ENCODE measurements around the gene AURKB.
A peak's percentile ranks its signal among the peaks of the same experiment; 100 is the strongest.
"Not testable (repeated sequence)": the region's sequence is repeated elsewhere in the genome, so short reads cannot be mapped to it uniquely, and the experiment has no call there.

Gene AURKB

DNA sequence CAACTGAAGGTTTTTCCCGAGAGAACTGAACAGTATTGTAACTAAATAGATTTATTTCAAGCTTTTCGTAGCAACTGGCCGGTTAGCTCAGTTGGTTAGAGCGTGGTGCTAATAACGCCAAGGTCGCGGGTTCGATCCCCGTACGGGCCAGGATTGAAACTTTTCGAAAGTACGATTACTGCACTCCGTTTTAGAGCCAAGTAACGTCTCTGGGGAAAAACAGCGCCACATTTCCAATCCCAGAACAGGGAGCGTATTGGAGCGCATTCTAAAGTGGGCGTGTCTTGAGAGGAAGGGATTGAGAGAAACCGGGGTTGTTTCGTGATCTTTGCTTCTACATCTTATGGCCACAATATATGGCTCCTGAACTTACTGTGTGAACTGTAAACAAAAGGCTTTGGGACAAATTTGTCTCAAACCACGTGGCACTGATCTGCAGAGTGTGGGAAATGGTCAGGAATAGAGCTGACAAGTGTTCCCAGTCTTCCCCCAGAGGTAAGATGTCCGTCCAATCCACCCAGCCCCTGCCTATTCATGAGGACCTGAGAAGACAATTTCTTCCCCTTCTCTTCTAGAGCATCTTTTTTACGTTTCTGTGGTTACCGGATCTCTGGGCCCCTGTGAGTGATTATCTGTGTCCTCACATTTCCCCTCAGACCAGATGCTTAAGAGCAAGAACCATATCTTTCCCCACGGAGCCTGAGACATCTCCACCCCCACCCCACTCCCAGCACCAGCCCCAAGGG lies 22.7 kb downstream of the AURKB start:
- DNase-seq: peak; percentile 98

DNA sequence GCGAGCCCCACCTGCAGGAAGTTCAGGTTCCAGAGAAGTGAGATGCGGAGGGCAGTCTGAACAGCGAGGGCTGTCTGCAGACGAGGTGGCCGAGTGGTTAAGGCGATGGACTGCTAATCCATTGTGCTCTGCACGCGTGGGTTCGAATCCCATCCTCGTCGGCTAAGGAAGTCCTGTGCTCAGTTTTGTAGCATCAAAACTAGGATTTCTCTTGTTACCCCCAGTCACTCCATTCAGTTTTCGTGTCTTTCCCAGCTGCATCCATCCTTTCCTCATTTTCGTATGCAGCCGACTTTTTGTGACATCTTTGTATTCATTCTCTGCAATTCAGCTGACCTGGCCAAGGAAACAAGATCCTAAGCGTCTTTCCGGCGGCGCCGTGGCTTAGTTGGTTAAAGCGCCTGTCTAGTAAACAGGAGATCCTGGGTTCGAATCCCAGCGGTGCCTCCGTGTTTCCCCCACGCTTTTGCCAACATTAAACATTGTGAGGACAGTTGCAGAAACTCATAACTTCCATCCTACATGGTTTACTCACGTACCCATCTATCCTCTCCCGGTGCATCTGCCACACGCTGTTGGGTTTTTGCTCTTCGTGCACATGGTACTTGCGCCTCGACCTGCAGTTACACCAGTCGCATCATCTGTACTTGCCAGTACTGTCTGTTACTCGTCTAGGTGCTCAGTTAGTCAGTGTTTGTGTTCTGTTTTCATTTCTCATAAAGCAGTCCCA lies 23.4 kb downstream of the AURKB start:
- DNase-seq: peak; percentile 92

DNA sequence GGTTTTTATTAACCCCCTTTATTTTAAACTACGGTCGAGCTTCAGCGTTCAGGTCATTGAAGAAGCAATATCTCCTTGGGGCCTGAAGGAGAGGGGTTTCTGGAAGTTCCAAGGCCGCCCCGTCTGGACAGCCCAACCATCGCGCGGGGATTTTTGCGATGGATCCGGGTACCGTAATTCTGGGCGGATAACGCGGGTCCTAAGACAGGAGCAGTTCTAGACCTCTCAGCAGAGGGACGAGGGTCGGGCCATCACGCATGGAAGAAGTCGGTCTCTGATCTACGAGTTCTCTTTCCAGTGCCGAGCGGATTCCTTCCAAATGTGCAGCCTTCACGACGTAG lies 24.0 kb downstream of the AURKB start:
- DNase-seq: no peak

DNA sequence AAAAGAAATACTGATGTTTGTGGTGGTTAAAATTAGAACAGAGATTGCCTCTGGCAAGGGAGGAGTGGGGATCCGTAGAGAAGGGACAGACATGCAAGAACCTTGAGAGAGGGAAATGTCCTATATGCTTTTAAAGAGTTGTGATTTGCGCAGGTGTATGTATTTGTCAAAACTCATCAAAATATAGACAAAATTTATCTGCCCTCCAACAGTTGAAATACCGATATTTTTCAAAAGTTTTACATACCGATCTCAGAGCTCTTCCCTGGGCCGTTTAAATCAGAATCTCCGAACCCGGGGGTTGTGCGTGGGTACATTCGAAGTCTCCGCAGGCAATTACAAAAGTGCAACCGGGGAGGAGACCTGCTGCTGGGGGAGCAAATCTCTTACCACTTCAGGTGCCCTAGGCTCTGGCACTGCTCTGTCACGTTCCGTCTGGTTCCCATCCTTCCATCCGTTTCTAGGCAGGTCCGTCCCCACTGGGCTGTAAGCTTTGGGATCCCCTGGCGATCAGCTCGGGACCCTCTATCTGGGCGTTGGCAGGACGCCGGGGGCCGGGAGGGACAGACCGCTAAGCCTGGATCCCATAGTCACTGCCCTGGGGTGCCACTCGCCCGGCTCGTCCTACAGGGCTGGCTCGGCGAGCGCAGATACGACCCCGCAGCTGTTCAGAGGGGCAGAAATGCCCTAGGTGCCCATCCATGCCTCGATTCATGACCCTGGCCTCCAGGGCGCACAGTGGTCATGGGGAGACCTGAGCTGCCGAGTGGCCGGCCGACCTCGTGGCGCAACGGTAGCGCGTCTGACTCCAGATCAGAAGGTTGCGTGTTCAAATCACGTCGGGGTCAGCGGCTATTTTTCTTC lies 24.6 kb downstream of the AURKB start:
- DNase-seq: peak; percentile 65

DNA sequence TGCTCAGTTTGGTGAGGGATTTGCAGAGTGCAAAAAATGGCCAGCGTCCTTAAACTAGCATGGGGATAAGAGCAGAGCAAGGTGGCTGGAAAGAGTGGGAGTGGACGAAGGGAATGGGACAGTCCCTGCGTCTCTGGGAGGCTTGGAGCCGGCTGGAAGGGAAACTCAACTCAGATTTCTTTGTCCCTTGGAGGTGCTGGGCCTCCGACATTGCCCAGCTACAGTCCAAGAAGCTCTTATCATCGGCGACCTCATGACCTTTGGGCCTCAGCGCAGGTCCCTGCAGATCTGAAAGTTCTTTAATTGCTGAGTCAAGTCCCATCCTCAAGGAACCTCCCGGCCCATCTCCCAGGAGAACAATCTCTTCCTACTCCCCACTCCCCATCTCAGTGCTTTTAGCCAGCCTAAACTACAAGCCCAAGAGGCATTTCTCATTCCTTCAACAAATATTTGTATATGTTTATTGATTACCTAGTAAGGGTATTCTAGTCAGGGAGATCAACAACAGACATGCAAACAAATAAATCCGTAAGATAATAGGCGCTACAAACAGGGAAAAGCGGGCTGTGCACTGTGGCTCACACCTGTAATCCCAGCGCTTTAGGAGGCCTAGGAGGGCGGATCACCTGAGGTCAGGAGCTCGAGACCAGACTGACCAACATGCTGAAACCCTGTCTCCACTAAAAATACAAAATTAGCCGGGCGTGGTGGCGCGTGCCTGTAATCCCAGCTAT lies 33.2 kb downstream of the AURKB start:
- no peak for DNase-seq

DNA sequence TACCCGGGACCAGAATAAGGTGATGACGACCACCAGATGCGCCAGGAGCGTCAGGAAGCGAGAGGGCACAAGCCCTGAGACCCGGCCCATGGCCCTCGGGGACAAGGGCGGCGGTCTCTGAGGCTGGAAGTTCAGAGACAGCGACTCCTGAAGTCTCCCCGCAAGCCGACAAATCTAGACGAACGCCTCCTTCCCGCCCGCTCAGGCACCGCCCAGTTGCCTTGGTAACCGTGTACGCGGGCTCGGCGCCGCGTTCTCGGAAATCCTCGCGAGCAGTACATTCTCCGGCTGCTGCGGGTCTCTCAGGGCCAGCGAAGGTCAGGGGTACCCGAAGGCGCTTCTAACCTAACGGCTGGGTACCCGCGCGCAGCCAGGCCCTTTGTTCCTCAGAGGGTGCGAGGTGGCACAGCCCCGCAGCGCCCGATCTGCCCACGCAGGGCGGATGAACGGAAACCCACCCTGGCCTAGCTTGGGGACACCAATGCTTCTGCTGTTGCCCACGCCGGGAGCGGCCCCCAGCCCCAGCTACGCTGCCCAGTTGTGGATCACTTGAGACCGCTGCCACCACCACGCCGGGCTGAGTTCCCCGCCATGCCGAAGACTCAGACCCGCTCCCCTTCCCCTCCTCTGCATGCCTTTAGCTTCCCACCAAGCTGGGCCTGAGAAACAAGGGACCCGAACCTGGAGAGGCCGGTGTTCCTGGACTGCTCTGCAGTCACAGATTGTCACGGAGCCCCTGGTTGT lies 34.0 kb downstream of the AURKB start, which contains the start of gene TMEM107:
TMEM107 (minus strand) TSS at position 184 of the 744 bp plus-strand sequence; CDS start at position 90, 94 bp downstream.
- DNase-seq: peak; percentile 83

DNA sequence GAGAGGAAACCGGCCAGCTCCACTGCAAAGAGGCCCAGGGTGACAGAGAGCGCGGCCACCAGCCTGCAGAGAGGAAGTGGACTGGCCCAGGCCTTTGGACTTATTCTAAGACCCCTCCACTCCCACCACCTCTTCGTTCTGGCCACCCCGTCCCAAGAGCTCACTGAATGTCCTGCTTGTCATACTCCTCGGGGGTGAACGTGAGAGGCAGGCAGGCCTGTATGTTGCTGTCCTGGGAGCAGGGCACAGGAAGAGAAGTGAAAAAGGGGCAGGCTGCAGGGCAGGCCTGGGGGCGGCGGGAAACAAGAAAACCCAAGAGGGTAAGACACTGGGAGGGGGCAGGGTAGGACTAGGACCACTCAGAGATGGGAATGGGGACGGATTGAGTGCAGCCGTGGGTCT lies 34.6 kb downstream of the AURKB start:
- no peak for DNase-seq

DNA sequence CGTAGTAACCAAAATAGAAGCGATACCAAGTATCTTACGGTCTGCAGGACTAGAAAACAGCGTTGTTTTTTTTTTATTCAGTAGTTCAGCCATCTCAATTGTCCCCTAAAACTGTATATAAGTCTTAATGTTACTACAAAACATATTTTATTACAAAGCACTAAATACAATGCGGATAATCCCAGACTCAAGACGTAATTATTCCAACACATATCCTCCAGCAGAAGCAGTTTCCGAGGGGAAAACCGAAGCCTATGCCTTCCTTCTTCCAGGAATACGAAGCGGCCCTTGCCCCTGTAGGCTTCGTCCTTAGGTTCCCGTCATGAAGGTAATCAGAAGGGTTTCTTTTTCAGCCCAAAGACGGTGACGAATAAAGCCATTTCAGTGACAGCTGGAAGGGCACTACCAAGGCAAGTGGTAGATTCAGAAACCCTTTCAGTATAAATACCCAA lies 36.5 kb downstream of the AURKB start:
- no peak for DNase-seq

DNA sequence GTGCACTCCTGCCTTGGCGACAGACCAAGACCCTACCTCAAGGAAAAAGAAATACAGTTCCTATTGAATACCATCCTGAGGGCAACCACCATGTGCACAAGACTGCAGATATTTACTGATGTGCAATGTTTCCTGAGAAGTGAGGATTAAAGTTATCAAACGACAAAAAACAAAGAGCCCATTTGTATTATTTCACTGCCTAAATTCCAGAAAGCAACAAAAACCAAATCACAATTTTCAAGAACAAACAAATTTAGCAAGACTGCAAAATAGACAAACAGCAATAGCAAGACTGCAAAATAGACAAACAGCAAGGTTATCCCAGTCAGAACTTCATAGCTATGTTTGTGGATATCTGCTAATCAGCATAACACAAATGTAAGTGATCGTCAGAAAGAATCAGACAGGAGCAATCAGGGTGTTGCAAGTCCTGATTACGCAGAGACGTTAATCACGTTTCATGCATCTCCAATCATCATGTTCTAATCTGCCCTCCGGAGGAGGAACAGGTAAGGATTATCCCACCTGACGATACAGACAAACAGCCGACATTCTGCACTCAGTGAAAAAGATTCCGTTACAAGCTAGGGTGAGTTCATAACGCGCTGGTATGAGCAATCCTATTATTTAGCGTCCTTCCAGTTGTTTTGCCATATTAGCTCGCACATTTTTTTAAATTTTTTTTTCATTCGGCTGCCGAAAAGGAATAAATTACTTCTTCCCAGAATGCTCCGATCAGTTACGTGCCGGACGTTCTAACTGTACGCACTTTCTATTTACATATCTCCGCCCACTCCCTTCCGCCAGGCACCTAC lies 37.1 kb downstream of the AURKB start:
- DNase-seq: peak; percentile 93

DNA sequence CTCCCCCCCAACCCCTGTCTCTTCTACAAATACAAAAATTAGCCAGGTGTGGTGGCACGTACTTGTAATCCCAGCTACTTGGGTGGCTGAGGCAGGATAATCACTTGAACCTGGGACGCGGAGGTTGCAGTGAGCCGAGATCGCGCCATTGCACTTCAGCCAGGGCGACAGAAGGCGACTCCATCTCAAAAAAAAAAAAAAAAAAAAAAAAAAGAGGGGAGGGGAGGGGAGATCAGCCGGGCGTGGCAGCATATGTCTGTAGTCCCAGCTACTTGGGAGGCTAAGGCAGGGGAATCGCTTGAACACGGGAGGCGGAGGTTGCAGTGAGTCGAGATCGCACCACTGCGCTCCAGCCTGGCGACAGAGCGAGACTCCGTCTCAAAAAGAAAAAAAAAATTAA lies 40.2 kb downstream of the AURKB start:
- not testable (repeated sequence) for DNase-seq

DNA sequence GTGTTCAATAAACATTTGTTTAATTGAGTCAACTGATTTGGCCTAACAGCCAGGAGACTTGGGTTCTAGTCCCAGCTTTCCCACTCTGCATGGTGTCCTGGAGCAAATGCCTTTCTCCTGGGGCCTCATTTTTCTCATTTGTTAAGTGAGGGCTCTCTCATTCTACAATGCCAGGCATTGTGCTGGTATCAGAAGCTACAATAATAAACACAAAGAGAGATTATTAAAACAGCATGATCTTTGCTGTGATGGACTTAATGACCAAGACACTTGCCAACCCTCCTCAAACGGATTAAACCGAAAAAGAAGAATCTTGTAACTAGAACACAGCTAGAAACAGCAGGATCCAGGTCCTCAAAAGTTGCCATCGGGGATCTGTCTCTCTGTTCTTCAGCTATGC lies 42.8 kb downstream of the AURKB start:
- no peak for DNase-seq

DNA sequence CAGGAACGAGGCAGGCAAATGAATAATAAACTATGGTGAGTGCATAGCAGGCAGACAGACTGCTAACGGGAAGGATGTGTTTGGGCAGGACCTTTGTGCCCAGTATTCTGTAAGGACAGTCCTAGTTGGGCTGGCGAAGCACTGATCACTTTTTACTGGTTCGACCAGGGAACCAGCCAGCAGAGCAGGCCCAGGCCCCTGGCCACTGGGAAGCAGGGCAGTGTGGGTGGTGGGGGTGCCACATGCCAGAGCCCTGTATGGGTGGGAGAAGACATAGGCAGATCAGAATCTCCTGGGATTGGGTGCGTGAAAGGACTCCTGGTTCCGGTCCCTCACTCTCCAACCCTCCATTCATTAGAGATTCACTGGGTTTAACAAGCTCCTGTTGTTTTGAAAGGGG lies 43.6 kb downstream of the AURKB start:
- DNase-seq: no peak

DNA sequence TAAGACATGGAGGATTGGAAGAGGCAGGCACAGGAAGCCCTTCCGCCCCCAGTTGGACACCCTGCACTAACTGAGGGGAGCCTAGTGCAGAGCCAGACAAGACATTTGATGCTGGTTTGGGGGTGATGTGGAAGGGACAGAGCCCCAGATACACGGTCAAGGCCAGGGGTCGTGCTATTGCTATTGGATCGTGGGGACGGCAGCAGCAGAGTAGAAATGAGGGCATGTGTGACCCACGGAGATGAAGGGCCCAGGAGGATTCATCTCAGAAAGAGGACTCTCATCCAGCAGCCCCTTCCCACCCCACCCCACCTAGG lies 45.6 kb downstream of the AURKB start:
- no peak for DNase-seq

DNA sequence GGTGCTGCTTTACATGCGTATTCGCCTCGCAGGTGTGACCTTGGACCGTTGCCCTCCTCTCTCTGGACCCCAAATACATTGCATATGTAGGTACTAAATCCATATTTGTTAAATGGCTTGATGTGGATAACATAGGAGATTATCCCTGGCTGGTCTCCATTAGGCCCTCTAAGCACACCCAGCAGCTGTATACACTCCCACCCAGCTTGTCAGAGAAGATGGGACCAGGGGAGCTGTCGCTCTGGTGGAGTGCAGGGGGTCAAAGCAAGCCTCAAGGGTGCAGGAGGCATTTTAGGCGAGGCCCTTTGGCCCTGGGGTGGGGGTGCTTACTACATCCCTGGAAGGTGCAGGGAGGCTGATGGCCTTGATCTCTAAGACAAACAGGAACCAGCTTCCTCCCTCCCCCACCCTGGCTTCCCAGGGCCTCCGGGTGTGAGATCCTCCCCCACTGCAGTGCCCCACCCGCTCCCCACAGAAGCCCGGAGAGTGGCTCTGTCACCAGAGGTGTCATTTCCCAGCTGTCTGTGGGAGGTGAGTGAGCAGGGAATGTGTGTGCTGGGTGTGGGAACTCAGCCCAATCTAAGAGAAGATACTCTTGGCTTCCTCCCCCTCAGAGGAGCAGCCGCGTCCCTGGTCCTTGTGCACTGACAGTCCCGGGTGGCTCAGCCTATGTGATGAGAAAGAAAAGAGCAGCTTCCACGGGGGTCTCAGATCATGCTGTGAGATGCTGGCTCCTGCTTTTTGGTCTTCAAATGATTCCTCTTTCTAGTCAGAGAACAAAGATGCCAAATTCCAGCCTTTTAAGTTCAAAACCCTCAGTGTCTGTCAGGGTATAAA lies 46.2 kb downstream of the AURKB start:
- no peak for DNase-seq

DNA sequence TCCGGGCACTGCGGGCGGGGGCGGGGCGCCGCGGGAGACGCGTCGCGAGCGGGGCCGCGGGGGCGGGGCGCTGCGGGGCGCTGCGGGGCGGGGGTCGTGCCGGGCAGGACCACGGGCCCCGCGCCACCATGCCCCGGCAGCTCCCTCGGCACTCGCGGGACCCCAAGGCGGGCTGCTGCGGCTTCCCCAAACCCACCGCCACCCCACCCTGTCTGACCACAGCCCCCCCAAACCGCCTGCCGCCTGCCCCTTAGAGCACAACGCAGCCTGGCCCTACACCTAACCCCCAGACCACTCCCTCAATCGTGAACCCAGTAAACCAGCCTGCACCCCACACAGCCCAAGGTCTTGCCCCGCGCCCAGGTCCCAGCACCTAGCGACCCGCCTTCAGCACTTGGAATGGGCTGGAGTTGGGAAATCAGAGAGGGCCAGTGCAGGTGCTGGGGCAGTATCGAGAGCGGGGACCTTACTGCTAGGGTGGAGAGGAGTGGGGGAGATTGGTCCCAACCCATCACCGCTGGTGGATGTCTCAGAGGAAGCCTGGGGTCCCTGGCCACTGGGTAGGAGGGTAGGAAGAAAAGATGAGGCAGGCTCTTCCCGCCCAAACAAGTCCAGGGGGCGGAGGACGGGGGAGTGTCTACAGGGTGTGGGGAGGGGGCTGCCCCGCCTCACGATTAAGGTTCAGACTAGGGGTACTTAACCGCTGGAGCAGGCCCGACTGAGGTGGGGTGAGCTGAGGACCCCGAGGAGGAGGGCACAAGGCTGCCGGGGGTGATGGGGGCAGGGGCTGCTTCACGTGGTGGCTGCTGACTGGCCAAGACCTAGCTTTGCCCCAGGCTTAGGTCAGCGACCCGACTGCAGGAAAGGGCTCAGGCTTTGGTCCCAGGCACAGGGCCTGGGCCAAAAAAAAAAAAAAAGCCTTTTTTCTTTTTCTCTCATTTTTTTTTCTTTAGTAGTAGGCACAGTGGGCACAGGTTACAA lies 47.1 kb downstream of the AURKB start:
- DNase-seq: no peak

DNA sequence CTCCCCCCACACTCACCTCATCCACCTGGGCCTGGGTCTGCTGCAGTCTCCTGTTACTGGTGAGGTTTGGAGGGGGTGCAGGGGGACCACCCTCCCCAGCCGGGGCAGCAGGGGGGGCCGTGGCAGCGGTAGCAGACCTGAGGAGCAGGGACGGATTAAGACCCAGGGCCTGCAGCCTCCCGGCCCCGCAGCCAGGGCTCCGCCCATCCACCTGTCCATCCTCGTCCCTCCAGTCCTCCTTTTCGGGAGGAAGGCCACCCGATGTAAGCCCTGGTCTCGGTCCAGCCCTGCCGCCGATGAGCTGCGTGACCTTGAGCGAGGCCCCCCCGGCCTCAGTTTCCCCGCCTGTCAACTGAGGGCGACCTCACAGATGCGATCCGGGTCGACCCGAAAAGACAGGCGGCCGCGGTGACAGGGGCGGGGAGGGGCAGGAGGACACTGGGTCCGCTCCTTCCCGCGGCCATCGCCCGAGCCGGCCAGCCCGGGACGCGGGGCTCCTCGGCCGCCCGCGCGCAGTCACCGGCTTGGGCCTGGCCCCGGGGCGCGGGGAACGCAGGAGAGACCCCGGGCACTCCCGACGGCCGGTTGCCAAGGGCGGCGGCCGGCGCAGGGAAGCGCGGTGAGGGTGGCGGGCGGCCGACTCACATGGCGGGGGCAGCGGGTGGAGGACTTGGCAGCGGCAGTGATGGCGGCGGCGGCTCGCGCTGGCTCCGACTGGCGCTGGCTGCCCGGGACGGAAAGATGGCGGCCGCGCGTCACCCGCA lies 48.0 kb downstream of the AURKB start, which contains the start of gene VAMP2:
VAMP2 (minus strand) TSS at position 716 of the 764 bp plus-strand sequence; CDS start at position 647, 69 bp downstream.
- DNase-seq: peak; percentile 50

DNA sequence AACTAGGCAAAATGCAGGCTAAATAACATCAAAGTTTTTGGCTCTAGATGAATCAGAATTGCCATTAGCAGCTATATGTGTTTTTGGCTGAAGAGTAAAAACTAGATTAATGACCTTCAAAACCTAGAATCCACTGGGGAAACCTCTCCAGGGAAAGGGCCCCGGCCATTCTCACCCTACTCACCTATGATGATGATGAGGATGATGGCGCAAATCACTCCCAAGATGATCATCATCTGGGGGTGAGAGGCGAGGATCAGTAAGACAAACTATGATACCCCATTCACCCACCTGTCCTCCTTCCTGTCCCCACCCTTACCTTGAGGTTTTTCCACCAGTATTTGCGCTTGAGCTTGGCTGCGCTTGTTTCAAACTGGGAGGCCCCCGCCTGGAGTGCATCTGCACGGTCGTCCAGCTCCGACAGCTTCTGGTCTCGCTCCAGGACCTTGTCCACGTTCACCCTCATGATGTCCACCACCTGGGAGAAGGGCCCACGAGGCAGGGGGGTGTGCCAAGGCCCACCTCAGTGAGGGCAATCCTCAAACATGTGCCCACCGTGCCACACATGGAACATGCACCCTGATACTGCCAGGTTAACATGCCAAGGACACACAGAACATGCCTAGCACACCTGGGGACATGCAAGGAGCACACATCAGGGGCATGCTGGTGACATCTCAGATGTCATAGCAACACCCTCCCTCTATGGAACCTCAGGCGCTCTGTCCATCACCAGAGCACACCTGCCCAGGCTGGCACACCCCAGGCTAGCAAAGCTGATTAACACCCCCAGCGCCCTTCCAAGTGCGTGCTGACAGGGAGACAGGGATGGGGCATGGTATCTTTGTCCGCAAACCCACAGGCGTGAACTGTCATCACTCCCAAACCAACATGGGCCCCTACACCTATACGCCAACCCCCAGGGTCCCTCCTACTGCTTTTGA lies 48.8 kb downstream of the AURKB start:
- no peak for DNase-seq

Measured in NCI-H226 (cell line).